HL-60 (cell line): ENCODE data around the gene ADAMTSL3.

Experiments
- DNase-seq, 2 experiments: peaks; one replicate each; pipeline ENCODE4 v3.0.0-alpha.2; 2010 to 2020; ENCODE audit warnings: low read depth in 1 of 2, low spot score in 1 of 2
- H3K27ac ChIP-seq: fragments of 250-450 bp; sonication (Bioruptor Pico); replicated peaks from 2 replicates; pipeline ENCODE4 v1.5.1; 2020; ENCODE audit warnings: mild to moderate bottlenecking, moderate library complexity
- H3K27me3 ChIP-seq: fragments of 250-450 bp; sonication (Bioruptor Pico); 2 replicates; pipeline ENCODE4 v1.5.1; 2021; ENCODE audit warnings: mild to moderate bottlenecking, moderate library complexity; ENCODE audit not compliant: insufficient read depth, poor library complexity, severe bottlenecking
- H3K4me3 ChIP-seq: replicated peaks from 2 replicates; pipeline ENCODE4 v1.5.1; 2011; ENCODE audit warnings: mild to moderate bottlenecking, control low read depth, low read length; ENCODE audit not compliant: insufficient read depth
- GABPA ChIP-seq: IDR thresholded peaks from 2 replicates; pipeline ENCODE4 v1.6.1; 2012; ENCODE audit warnings: low read depth
- POLR2AphosphoS5 ChIP-seq: IDR thresholded peaks from 2 replicates; pipeline ENCODE4 v1.6.1; 2012; ENCODE audit warnings: low read depth
- SPI1 ChIP-seq: IDR thresholded peaks from 2 replicates; pipeline ENCODE4 v1.6.1; 2012; ENCODE audit warnings: low read depth, mild to moderate bottlenecking, borderline replicate concordance
- TF ChIP-seq, protein P1 (sequence below): IDR thresholded peaks from one replicate; pipeline ENCODE4 v1.5.1; 2011; ENCODE audit warnings: low read length, control low read depth, inconsistent platforms; ENCODE audit not compliant: insufficient read depth
- TF ChIP-seq, protein P2 (sequence below): IDR thresholded peaks from 2 replicates; pipeline ENCODE4 v1.6.1; 2012; ENCODE audit warnings: low read depth; ENCODE audit not compliant: insufficient replicate concordance

ADAMTSL3 gene

DNA sequence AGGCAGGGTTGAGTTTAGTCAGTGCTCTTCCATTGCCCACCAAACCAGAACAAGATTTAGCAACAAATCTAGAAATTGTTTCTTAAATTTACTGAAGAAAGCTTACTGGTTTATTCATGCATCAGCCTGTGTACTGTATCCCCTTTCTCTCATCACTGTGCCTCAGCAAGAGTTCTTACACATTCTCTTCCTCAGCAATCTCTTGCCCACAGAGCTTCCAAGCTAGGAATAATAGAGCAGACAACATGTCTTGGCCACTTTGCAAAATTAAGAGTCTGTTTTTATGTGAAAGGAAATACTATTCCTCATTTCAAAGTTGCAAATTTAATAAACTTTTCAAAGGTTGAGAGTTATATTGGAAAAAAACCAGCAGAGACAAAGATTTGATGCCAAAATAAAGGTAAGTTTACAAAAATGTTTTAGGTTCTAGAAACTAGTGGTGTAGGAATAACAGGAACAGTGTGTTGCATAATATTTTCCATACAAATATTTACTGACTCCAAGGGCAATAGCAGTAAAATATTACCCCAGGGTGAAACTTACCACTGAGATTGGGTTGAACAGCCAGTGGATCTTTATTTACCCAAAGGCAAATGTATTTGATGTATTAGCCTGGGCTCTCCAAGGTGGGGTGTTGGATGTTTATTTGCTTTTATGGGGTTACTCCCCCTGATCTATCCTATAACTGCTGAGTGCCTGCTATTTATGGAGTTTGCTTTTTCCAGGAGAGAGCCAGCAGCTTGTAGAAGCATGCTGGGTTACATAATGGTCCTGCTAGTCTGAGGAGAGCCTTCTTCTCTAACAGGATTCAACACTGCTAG, 276.7 kb downstream of the ADAMTSL3 start:
- no peak overlapping the region for H3K27ac ChIP-seq
- TF ChIP-seq, protein P1, sequence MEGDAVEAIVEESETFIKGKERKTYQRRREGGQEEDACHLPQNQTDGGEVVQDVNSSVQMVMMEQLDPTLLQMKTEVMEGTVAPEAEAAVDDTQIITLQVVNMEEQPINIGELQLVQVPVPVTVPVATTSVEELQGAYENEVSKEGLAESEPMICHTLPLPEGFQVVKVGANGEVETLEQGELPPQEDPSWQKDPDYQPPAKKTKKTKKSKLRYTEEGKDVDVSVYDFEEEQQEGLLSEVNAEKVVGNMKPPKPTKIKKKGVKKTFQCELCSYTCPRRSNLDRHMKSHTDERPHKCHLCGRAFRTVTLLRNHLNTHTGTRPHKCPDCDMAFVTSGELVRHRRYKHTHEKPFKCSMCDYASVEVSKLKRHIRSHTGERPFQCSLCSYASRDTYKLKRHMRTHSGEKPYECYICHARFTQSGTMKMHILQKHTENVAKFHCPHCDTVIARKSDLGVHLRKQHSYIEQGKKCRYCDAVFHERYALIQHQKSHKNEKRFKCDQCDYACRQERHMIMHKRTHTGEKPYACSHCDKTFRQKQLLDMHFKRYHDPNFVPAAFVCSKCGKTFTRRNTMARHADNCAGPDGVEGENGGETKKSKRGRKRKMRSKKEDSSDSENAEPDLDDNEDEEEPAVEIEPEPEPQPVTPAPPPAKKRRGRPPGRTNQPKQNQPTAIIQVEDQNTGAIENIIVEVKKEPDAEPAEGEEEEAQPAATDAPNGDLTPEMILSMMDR: no peak
- TF ChIP-seq, protein P2, sequence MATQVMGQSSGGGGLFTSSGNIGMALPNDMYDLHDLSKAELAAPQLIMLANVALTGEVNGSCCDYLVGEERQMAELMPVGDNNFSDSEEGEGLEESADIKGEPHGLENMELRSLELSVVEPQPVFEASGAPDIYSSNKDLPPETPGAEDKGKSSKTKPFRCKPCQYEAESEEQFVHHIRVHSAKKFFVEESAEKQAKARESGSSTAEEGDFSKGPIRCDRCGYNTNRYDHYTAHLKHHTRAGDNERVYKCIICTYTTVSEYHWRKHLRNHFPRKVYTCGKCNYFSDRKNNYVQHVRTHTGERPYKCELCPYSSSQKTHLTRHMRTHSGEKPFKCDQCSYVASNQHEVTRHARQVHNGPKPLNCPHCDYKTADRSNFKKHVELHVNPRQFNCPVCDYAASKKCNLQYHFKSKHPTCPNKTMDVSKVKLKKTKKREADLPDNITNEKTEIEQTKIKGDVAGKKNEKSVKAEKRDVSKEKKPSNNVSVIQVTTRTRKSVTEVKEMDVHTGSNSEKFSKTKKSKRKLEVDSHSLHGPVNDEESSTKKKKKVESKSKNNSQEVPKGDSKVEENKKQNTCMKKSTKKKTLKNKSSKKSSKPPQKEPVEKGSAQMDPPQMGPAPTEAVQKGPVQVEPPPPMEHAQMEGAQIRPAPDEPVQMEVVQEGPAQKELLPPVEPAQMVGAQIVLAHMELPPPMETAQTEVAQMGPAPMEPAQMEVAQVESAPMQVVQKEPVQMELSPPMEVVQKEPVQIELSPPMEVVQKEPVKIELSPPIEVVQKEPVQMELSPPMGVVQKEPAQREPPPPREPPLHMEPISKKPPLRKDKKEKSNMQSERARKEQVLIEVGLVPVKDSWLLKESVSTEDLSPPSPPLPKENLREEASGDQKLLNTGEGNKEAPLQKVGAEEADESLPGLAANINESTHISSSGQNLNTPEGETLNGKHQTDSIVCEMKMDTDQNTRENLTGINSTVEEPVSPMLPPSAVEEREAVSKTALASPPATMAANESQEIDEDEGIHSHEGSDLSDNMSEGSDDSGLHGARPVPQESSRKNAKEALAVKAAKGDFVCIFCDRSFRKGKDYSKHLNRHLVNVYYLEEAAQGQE: no peak
- TF ChIP-seq POLR2AphosphoS5 (no peak), SPI1 (no peak), GABPA (no peak)
- DNase-seq: no peak

DNA sequence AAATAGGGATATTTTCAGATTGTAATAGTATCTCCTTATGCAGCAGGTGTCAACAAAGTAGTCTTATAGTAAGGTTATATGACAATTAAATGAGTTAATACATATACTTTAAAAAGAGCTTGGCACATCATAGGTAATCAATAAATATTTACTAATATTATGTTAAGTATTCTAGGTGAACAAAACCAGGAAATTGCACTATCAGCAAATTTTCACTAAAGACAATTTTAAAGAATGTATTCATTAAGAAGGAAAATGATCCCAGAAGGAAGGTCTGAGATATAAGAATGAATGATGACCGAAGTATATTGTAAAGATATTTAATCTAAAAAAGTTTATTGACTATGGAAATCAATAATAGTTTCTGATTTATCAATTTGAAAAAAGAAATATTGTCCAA, 281.9 kb downstream of the ADAMTSL3 start:
- DNase-seq: no peak
- Histone ChIP-seq H3K4me3 (no peak overlapping the region), H3K27ac (no peak overlapping the region), H3K27me3 (no peaks in the 10 kb centered on the region)
- TF ChIP-seq GABPA (no peak), SPI1 (no peak), POLR2AphosphoS5 (no peak)
- TF ChIP-seq, protein P2: no peak
- TF ChIP-seq, protein P1: no peak

More for the DNA sequence above, 276.7 kb downstream of the ADAMTSL3 start:
- no peak overlapping the region for H3K4me3 ChIP-seq
- no peaks in the 10 kb centered on the region for H3K27me3 ChIP-seq

DNA sequence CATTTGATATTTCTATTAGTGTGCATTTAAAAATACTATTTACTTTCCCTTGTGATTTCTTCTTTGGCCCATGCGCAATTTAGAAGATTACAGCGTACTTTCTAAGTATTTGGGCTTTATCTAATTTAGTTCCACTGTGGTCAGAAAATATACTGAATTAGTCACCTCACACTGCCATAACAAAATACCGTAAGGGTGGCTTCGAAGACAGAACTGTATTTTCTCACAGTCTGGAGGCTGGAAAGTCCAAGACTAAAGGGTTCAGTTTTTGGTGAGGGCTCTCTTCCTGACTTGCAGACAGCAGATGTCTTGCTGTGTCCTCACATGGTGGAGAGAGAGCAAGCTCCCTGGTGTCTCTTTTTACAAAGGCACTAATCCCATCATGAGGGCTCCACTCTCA, 286.2 kb downstream of the ADAMTSL3 start:
- DNase-seq: no peak
- no peak overlapping the region for H3K4me3 ChIP-seq
- no peak overlapping the region for H3K27ac ChIP-seq
- H3K27me3 ChIP-seq: no peaks in the 10 kb centered on the region
- TF ChIP-seq GABPA: no peak
- TF ChIP-seq SPI1: no peak
- no peak for TF ChIP-seq POLR2AphosphoS5
- TF ChIP-seq, protein P2: no peak
- TF ChIP-seq, protein P1: no peak
